Keratinocyte (primary cell): ENCODE results near the gene RFX3. TPM values are rescaled to one million over a fixed set of nuclear protein-coding genes. Genes with fewer than 3 reads are reported as not detected.

Experiments used
- DNase-seq: peaks from one replicate; pipeline ENCODE4 v3.0.0-alpha.2; 2011; ENCODE audit warnings: low read depth, missing footprints, low spot score
- FAIRE-seq: peaks from 2 replicates; lab custom pipeline; 2011; peaks lifted over from hg19 to GRCh38; lab: Jason Lieb, UNC
- H2AFZ ChIP-seq: 2 replicates; pipeline ENCODE4 v1.6.0; 2012; ENCODE audit warnings: low read length, control low read depth, inconsistent platforms; ENCODE audit not compliant: control insufficient read depth
- H3K27ac ChIP-seq: 2 replicates; pipeline ENCODE4 v1.5.1; 2011; ENCODE audit warnings: low read length; ENCODE audit not compliant: control insufficient read depth, insufficient read depth
- H3K27me3 ChIP-seq: 3 replicates; pipeline ENCODE4 v1.6.0; 2011; ENCODE audit warnings: low read length; ENCODE audit not compliant: control insufficient read depth, insufficient read depth; ENCODE audit errors: extremely low read depth
- H3K36me3 ChIP-seq, 2 experiments: 2 replicates in 1 of 2; 3 replicates in 1 of 2; pipeline ENCODE4 v1.5.1; 2011; ENCODE audit warnings: low read length in 2 of 2, mild to moderate bottlenecking in 1 of 2; ENCODE audit not compliant: control insufficient read depth in 2 of 2, insufficient read depth in 2 of 2; ENCODE audit errors: extremely low read depth in 1 of 2
- H3K4me1 ChIP-seq: 3 replicates; pipeline ENCODE4 v1.5.1; 2011; ENCODE audit warnings: low read length; ENCODE audit not compliant: control insufficient read depth, insufficient read depth; ENCODE audit errors: extremely low read depth
- H3K4me2 ChIP-seq: 3 replicates; pipeline ENCODE4 v1.6.0; 2011; ENCODE audit warnings: low read depth, low read length; ENCODE audit not compliant: control insufficient read depth, insufficient read depth; ENCODE audit errors: extremely low read depth
- H3K4me3 ChIP-seq, 3 experiments: fragments of 200-600 bp in 1 of 3; sonication (generic) in 1 of 3; 2 replicates in 2 of 3; 3 replicates in 1 of 3; pipeline ENCODE4 v1.5.1; 2011 to 2016; ENCODE audit warnings: low read length in 3 of 3, mild to moderate bottlenecking in 3 of 3, control low read depth in 2 of 3, inconsistent platforms in 1 of 3, low read depth in 1 of 3, mixed read lengths in 1 of 3, mixed run types in 1 of 3, moderate library complexity in 1 of 3; ENCODE audit not compliant: control insufficient read depth in 2 of 3, insufficient read depth in 2 of 3; ENCODE audit errors: extremely low read depth in 1 of 3
- H3K79me2 ChIP-seq: 2 replicates; pipeline ENCODE4 v1.6.0; 2012; ENCODE audit warnings: low read length; ENCODE audit not compliant: control insufficient read depth, insufficient read depth
- H3K9ac ChIP-seq: 3 replicates; pipeline ENCODE4 v1.6.0; 2011; ENCODE audit warnings: low read length; ENCODE audit not compliant: control insufficient read depth, insufficient read depth; ENCODE audit errors: extremely low read depth
- H3K9me1 ChIP-seq: 3 replicates; pipeline ENCODE4 v1.6.0; 2011; ENCODE audit warnings: low read length; ENCODE audit not compliant: control insufficient read depth, insufficient read depth; ENCODE audit errors: extremely low read depth
- H3K9me3 ChIP-seq: 2 replicates; pipeline ENCODE4 v1.5.1; 2012; ENCODE audit warnings: low read depth, low read length; ENCODE audit not compliant: control insufficient read depth
- H4K20me1 ChIP-seq: 3 replicates; pipeline ENCODE4 v1.6.0; 2011; ENCODE audit warnings: low read length; ENCODE audit not compliant: control insufficient read depth, insufficient read depth; ENCODE audit errors: extremely low read depth
- EZH2 ChIP-seq: IDR thresholded peaks from one replicate; pipeline ENCODE4 v1.6.1; 2012; ENCODE audit warnings: inconsistent platforms, mild to moderate bottlenecking, low read length, moderate library complexity
- dilution Hi-C: fragments of 300-500 bp; cut with MboI; formaldehyde crosslinking; loops from one replicate; pipeline ENCODE4 v1.7.0; 2020; ENCODE audit warnings: low sequenced_read_pairs; ENCODE audit not compliant: extremely low pct_ligation_motif_present
- polyA plus RNA-seq, 5 experiments: library from polyadenylated mRNA; depleted of rRNA in 3 of 5; stranded (reverse) in 3 of 5; stranded (forward) in 1 of 5; unstranded in 1 of 5; fragments of >200 nt; gene quantifications; 1 replicate in 1 of 5; 2 replicates in 3 of 5; 3 replicates in 1 of 5; pipeline versions ENCODE4 v1.2.1 to v1.2.3, GENCODE V29; 2011 to 2012; ENCODE audit warnings: missing spikeins in 2 of 5, low read depth in 1 of 5, low replicate concordance in 1 of 5
- TF ChIP-seq, protein P1 (sequence below), 3 experiments: IDR thresholded peaks in 1 of 3; conservative IDR thresholded peaks in 1 of 3; optimal IDR thresholded peaks in 1 of 3; 2 replicates in 2 of 3; 3 replicates in 1 of 3; pipeline versions ENCODE3 to v1.5.1; 2011; ENCODE audit warnings: low read length in 3 of 3, mild to moderate bottlenecking in 3 of 3, moderate library complexity in 2 of 3, control low read depth in 1 of 3, inconsistent platforms in 1 of 3; ENCODE audit not compliant: insufficient read depth in 2 of 3; ENCODE audit errors: extremely low read depth in 1 of 3

The RFX3 gene
- polyA plus RNA-seq, 1 donor (not counting 4 experiments of a cell fraction or from before 2014, with no cell fraction given) = 1.8 TPM

DNA sequence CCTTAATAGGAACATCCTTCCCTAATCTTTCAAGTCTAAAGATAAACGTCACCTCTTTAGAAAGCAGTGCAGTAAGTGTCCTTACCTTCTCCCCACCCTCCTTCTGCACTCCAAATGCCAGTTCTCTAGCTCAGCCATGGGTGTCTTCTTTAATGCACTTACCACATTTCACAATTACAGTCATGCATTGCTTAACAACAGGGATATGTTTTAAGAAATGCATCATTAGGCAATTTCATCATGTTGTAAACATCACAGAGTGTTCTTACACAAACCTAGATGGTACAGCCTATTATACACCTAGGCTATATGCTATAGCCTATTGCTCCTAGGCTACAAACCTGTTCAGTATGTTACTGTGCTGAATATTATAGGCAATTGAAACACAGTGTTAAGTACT is 91.2 kb downstream of the RFX3 start:
- Histone ChIP-seq H3K36me3 (no peaks in the 10 kb centered on the region), H3K9ac (no peak overlapping the region), H3K27me3 (no peaks in the 10 kb centered on the region), H3K27ac (no peak overlapping the region), H3K4me1 (no peaks in the 10 kb centered on the region), H2AFZ (no peak overlapping the region), H3K79me2 (no peaks in the 10 kb centered on the region), H3K4me3 (no peak overlapping the region), H3K9me1 (no peaks in the 10 kb centered on the region), H4K20me1 (no peaks in the 10 kb centered on the region), H3K4me2 (no peak overlapping the region), H3K9me3 (no peaks in the 10 kb centered on the region)
- FAIRE-seq (no peak), DNase-seq (no peak)
- dilution Hi-C loops = loop anchor here (25.0 kb wide), 1 partner anchor 197 kb away; no protein-coding TSS in a partner anchor
- TF ChIP-seq EZH2 = no peak
- TF ChIP-seq, protein P1, sequence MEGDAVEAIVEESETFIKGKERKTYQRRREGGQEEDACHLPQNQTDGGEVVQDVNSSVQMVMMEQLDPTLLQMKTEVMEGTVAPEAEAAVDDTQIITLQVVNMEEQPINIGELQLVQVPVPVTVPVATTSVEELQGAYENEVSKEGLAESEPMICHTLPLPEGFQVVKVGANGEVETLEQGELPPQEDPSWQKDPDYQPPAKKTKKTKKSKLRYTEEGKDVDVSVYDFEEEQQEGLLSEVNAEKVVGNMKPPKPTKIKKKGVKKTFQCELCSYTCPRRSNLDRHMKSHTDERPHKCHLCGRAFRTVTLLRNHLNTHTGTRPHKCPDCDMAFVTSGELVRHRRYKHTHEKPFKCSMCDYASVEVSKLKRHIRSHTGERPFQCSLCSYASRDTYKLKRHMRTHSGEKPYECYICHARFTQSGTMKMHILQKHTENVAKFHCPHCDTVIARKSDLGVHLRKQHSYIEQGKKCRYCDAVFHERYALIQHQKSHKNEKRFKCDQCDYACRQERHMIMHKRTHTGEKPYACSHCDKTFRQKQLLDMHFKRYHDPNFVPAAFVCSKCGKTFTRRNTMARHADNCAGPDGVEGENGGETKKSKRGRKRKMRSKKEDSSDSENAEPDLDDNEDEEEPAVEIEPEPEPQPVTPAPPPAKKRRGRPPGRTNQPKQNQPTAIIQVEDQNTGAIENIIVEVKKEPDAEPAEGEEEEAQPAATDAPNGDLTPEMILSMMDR (optimal IDR thresholded peaks at IDR 0.05 in 1 of 3, IDR thresholded peaks at IDR 0.05 in 1 of 3, conservative IDR thresholded peaks at IDR 0.05 in 1 of 3; ENCODE audit: extremely low read depth in 1 of 3, insufficient read depth in 2 of 3, low read length in 3 of 3) = no peak

DNA sequence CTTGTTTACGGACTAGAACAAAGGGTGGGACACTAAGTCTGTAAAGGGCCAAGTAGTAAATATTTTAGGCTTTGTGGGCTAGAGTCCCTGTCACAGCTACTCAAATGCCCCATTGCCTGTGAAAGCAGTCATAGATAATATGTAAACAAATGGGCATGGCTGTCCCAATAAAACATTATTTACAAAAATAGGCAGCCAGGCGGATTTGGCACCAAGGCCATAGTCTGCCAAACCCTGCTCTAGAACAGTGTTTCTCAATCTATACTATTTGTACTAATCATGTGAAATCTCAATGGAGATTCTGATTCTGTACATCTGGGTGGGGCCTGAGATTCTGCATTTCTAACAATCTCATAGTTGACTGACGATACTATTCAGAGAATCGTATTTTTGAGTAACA is 92.0 kb downstream of the RFX3 start:
- Histone ChIP-seq H3K27ac (no peak overlapping the region), H3K36me3 (no peaks in the 10 kb centered on the region), H3K27me3 (no peaks in the 10 kb centered on the region), H3K79me2 (no peaks in the 10 kb centered on the region), H2AFZ (no peak overlapping the region), H3K9ac (no peak overlapping the region), H3K9me3 (no peaks in the 10 kb centered on the region), H4K20me1 (no peaks in the 10 kb centered on the region), H3K9me1 (no peaks in the 10 kb centered on the region), H3K4me2 (no peak overlapping the region), H3K4me3 (no peak overlapping the region), H3K4me1 (no peaks in the 10 kb centered on the region)
- no peak for TF ChIP-seq EZH2
- TF ChIP-seq, protein P1 (optimal IDR thresholded peaks at IDR 0.05 in 1 of 3, IDR thresholded peaks at IDR 0.05 in 1 of 3, conservative IDR thresholded peaks at IDR 0.05 in 1 of 3; ENCODE audit: extremely low read depth in 1 of 3, insufficient read depth in 2 of 3, low read length in 3 of 3) = no peak
- DNase-seq = no peak
- dilution Hi-C loops = loop anchor here (25.0 kb wide), 1 partner anchor 196 kb away; no protein-coding TSS in a partner anchor
- no peak for FAIRE-seq
